ENCODE results near the gene GPR50.

Gene GPR50

DNA sequence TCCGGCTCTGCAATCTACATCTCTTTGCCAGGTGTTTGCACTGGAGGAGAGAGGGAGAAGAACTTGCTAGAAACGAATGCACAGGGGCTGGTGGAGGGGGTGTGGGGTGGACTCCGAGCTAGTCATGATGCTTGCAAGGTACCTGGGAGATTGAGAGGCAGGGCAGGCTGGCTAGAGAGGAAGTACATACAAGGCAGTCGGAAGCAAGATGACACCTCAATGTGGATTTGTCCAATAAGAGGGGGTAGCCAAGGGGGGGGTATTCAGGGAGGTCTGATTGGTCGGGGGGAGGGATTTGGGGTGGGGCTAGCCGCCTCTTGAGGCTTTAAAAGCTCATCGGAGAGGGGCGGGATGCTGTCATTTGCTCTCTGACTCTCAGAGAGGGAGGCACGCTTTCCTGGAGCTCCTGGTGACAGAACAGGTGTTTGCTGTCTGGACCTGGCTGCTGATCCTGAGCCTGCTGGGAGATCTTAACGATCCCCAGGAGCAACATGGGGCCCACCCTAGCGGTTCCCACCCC, at the start of gene GPR50:
Gene GPR50, plus strand, starts transcription at position 354 of the 520 bp plus-strand sequence. Its CDS starts 138 bp downstream, at position 492.
- no peak for DNase-seq (ENCODE audit: low read depth in 2 of 2)

DNA sequence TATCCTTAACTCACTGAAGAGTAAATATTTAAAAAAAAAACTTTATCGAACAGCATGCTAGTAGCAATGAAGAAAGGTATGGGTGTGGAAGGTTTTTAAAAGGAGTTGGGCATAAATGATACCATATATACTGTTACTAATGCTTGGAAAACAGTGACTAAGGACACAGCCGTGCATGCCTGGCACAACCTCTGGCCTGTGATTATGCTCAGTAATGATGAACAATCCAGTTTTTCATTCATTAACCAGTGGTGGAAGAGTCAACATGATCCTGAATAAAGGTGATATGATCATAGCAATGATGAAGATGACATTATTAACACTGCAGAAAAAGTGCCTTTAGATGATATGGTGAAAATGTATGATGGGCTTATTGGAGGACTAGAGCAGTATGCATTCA, 43.9 kb upstream of the GPR50 start:
- no peak for DNase-seq (ENCODE audit: low read depth in 2 of 2)

DNA sequence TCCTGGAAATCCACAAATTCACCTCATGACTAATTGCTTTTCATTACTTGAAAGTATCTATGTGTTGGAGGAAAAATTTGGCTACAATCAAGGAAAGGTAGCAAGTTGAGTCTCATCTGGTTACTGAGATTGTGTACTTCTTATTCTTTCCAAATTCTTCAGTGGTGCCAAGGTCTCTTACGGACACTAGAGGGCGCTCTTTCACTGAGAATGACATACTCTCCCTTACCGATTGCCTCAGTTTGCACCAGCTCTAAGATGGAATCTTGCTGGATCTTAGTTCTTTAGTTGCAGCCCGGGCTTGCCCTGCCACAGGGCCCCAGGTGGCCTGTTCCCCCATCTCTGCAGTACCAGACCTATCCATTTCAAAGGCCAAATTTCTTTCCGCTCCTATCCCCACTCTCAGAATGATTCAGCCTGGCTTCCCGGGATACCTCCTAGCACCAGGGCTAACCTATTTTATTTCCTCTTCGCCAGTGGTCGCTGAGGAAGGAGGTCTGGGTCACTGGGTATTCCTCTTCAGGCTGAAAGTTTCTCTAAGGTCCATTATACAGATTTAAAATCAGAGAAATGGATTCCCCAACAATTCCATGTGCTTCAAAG, 24.6 kb upstream of the GPR50 start:
- no peak for DNase-seq (ENCODE audit: low read depth in 2 of 2)

GRCh38 chrX:151153086-151153485, 23.3 kb upstream of the GPR50 start:
- DNase-seq (ENCODE audit: low read depth in 2 of 2), result no peak

DNA sequence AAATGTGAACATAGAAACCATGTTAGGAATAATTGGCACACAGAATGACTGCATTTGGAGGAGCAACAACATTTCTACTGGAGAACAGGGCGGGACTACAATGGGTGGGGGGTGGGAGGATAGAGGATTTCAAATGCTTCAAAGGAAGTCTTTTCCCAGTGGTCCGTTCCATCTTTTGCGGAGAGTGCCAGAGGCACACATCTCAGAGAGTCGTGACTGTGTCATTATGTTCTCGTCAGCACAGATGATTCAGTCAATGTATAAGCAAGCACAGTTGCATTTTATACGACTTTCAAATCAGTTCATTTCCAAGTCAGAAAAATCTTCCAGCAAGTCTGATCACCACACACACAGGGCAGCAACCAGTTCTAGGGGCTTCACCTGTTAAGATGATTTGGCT, 22.7 kb upstream of the GPR50 start:
- DNase-seq (ENCODE audit: low read depth in 2 of 2), result no peak

DNA sequence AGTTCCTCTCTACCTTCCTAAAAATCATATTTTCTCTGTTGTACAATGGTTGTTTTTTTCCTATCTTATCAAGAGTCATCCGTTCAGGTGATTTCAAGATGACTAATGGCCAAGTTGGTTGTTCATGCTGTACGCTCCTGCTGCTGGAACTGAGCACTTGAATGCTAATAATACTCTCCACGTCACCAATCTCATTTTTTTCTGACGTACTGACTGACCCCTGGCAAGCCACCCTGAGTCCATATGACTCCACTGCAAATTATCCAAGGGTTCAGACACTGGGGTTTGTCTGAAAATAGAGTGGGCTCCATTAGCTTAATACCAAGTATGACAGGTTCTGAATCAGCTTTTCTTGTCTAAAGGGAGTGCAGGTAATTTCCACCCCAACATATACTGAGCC, 21.1 kb upstream of the GPR50 start:
- DNase-seq (ENCODE audit: low read depth in 2 of 2), result no peak

GRCh38 chrX:151161690-151162089, 14.7 kb upstream of the GPR50 start:
- DNase-seq (ENCODE audit: low read depth in 2 of 2), result no peak

- no peak for DNase-seq (ENCODE audit: low read depth in 2 of 2)
These were observed 8.5 kb upstream of the GPR50 start for GRCh38 chrX:151167791-151168345.

- no peak for DNase-seq (ENCODE audit: low read depth in 2 of 2)
These were observed 6.6 kb upstream of the GPR50 start for GRCh38 chrX:151169783-151170182.

GRCh38 chrX:151174581-151175282, 1.7 kb upstream of the GPR50 start:
- no peak for DNase-seq (ENCODE audit: low read depth in 2 of 2)

DNA sequence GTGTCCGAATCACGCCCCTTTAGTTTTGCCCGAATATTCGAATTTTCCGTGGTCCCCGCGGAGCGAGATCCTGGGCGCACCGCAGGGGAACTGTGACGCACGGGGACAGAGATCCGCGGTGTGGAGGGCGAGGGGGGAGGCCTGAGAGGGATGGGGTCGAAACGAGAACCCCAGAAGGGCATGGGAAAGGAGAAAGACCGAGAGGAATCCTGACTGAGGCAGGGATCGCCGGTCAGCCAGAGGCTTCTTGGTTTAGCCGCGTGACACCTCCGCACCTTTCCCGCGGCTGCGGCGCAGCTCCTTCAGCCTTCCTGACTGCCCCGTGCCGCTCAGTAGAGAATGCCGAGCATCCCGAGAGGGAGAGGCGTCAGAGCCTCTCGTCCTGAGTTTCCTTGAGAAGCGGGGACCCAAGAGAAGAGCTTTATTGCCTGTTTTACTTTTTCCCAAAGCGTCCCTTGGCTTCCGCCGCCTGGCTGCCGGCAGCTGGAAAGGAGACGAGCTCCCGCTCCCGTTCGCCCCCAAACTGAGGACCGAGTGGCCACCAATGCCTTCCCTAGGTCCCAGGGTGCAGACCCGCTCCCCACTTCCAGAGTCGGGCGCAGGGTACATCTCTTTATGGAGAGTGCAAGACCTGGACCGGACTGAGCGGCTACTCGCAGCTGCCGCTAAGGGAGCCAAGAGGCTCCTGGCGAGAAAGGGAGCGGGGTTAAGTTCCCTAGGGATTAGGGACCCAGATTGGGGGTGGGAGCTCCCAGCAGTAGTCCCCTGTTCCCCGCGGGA, 911 bp upstream of the GPR50 start:
- no peak for DNase-seq (ENCODE audit: low read depth in 2 of 2)

GRCh38 chrX:151177141-151178027, 1.0 kb downstream of the GPR50 start:
- DNase-seq (ENCODE audit: low read depth in 2 of 2), result no peak

GRCh38 chrX:151178746-151179145, 2.4 kb downstream of the GPR50 start:
- no peak for DNase-seq (ENCODE audit: low read depth in 2 of 2)

DNA sequence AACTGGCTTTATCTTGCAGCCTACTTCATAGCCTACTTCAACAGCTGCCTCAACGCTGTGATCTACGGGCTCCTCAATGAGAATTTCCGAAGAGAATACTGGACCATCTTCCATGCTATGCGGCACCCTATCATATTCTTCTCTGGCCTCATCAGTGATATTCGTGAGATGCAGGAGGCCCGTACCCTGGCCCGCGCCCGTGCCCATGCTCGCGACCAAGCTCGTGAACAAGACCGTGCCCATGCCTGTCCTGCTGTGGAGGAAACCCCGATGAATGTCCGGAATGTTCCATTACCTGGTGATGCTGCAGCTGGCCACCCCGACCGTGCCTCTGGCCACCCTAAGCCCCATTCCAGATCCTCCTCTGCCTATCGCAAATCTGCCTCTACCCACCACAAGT, 4.0 kb downstream of the GPR50 start:
- no peak for DNase-seq (ENCODE audit: low read depth in 2 of 2)

GRCh38 chrX:151181088-151181487, 4.7 kb downstream of the GPR50 start:
- DNase-seq (ENCODE audit: low read depth in 2 of 2), result no peak

- no peak for DNase-seq (ENCODE audit: low read depth in 2 of 2)
These were observed 6.9 kb downstream of the GPR50 start for GRCh38 chrX:151183233-151183753.

- DNase-seq (ENCODE audit: low read depth in 2 of 2), result no peak
These were observed 7.7 kb downstream of the GPR50 start for GRCh38 chrX:151183912-151184565.

DNA sequence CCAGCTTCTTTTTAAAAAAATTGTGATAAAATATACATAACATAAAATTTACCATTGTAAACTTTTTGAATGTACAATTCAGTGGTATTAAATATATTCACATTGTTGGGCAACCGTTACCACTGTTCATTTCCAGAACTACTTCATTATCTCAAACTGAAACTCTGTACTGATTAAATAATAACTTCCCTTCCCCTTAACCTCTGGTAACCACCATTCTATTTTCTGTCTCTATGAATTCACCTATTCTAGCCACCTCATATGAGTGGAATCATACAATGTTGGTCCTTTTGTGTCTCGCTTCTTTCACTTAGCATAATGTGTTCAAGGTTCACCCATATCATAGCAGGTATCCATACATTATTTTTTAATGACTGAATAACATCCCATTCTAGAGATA, 8.3 kb downstream of the GPR50 start:
- DNase-seq (ENCODE audit: low read depth in 2 of 2), result no peak

DNA sequence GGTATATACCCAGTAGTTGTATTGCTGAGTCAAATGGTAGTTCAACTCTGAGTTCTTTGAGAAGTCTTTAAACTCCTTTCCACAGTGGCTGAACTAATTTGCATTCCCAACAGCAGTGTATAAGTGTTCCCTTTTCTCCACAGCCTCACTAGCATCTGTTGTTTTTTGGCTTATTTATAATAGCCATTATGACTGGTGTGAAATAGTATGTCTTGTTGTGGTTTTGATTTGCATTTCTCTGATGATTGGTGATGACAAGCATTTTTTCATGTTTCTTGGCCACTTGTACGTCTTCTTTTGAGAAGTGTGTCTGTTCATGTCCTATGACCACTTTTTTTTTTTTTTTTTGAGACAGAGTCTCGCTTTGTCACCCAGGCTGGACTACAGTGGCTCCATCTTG, 30.5 kb downstream of the GPR50 start:
- DNase-seq (ENCODE audit: low read depth in 2 of 2), result no peak

- no peak for DNase-seq (ENCODE audit: low read depth in 2 of 2)
These were observed 49.5 kb downstream of the GPR50 start for GRCh38 chrX:151225843-151226242.

DNA sequence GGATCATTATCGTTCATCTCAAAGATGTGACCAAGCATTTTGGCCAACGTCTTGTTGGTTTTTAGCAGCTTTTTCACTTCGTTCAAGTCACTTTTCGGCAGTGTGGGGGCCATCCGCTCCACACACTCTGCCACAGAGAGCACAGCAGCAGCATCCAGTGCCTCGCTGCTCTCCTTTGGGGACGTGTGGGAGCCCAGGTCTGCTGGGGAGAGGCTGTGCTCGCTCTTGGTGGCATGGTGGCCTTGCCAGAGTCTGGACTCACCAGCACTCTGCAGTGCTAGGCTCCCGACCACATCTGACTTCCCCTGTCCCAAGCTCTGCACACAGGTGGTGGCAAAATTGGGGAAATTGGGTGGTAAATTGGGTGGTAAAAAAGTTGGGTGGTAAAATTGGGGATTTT, 50.6 kb downstream of the GPR50 start:
- DNase-seq (ENCODE audit: low read depth in 2 of 2), result no peak

Data from stimulated activated CD8-positive, alpha-beta memory T cell treated with anti-CD3 and anti-CD28 coated beads, Interleukin-2, amount 100 ng/mL, for 48 hours (primary cell).